Rectal smooth muscle tissue (tissue), 1 donor: Measurements from ENCODE around the gene UBAP1L.
A peak's percentile ranks its signal among the peaks of the same experiment; 100 is the strongest.
"Not testable (repeated sequence)": the region's sequence is repeated elsewhere in the genome, so short reads cannot be mapped to it uniquely, and the experiment has no call there.

ENCODE experiments used
- H3K27ac ChIP-seq: one replicate; pipeline ENCODE4 v1.7.0; 2013; ENCODE audit warnings: low read depth, low read length, inconsistent platforms
- H3K27me3 ChIP-seq: one replicate; pipeline ENCODE4 v1.7.0; 2013; ENCODE audit warnings: low read length; ENCODE audit not compliant: control insufficient read depth, insufficient read depth
- H3K36me3 ChIP-seq: one replicate; pipeline ENCODE4 v1.7.0; 2013; ENCODE audit warnings: low read length; ENCODE audit not compliant: control insufficient read depth, insufficient read depth
- H3K4me1 ChIP-seq: one replicate; pipeline ENCODE4 v1.7.0; 2013; ENCODE audit warnings: low read length; ENCODE audit not compliant: control insufficient read depth, insufficient read depth
- H3K4me3 ChIP-seq: one replicate; pipeline ENCODE4 v1.7.0; 2013; ENCODE audit warnings: low read length
- H3K9ac ChIP-seq: one replicate; pipeline ENCODE4 v1.7.0; 2013; ENCODE audit warnings: low read length

Gene UBAP1L

GRCh38 chr15:65096481-65097385 is 18.3 kb downstream of the UBAP1L start:
- H3K27ac ChIP-seq: no peak overlapping the region
- H3K4me1 ChIP-seq: peaks cover 19% of the 10 kb centered on the region
- no peak overlapping the region for H3K4me3 ChIP-seq
- peaks cover 9% of the 10 kb centered on the region for H3K36me3 ChIP-seq
- no peaks in the 10 kb centered on the region for H3K27me3 ChIP-seq
- no peak overlapping the region for H3K9ac ChIP-seq

- Histone ChIP-seq H3K9ac (no peak overlapping the region), H3K27ac (peak overlapping the region; percentile 67), H3K36me3 (peaks cover 9% of the 10 kb centered on the region), H3K27me3 (no peaks in the 10 kb centered on the region), H3K4me3 (no peak overlapping the region), H3K4me1 (peaks cover 19% of the 10 kb centered on the region)
Observed at GRCh38 chr15:65095747-65096104, 19.3 kb downstream of the UBAP1L start.

- Histone ChIP-seq H3K9ac (no peak overlapping the region), H3K4me3 (no peak overlapping the region), H3K4me1 (peaks cover 19% of the 10 kb centered on the region), H3K27ac (peak overlapping the region; percentile 67), H3K36me3 (peaks cover 7% of the 10 kb centered on the region), H3K27me3 (no peaks in the 10 kb centered on the region)
Observed at GRCh38 chr15:65095011-65095746, 19.8 kb downstream of the UBAP1L start.

GRCh38 chr15:65094294-65094995 is 20.6 kb downstream of the UBAP1L start:
- Histone ChIP-seq H3K4me1 (peaks cover 22% of the 10 kb centered on the region), H3K27ac (peak overlapping the region; percentile 67), H3K4me3 (no peak overlapping the region), H3K9ac (no peak overlapping the region), H3K27me3 (no peaks in the 10 kb centered on the region), H3K36me3 (peaks cover 7% of the 10 kb centered on the region)

- peak overlapping the region; percentile 61 for H3K27ac ChIP-seq
- not testable (repeated sequence) for H3K9ac ChIP-seq, H3K36me3 ChIP-seq, H3K27me3 ChIP-seq, H3K4me3 ChIP-seq
- H3K4me1 ChIP-seq: peaks cover 29% of the 10 kb centered on the region
Observed at GRCh38 chr15:65093793-65094170, 21.2 kb downstream of the UBAP1L start.

- H3K4me1 ChIP-seq: peaks cover 35% of the 10 kb centered on the region
- H3K27ac ChIP-seq: no peak overlapping the region
- H3K9ac ChIP-seq: no peak overlapping the region
Observed at GRCh38 chr15:65092911-65093792, 21.8 kb downstream of the UBAP1L start.

GRCh38 chr15:65091946-65092770 is 22.8 kb downstream of the UBAP1L start:
- Histone ChIP-seq H3K4me3 (no peak overlapping the region), H3K36me3 (no peaks in the 10 kb centered on the region), H3K9ac (no peak overlapping the region), H3K27ac (no peak overlapping the region), H3K27me3 (no peaks in the 10 kb centered on the region), H3K4me1 (peaks cover 45% of the 10 kb centered on the region)

More at GRCh38 chr15:65092911-65093792, 21.8 kb downstream of the UBAP1L start:
- H3K4me3 ChIP-seq: no peak overlapping the region
- H3K27me3 ChIP-seq: no peaks in the 10 kb centered on the region
- no peaks in the 10 kb centered on the region for H3K36me3 ChIP-seq

GRCh38 chr15:65089206-65089824 is 25.7 kb downstream of the UBAP1L start:
- Histone ChIP-seq H3K4me1 (peaks cover 41% of the 10 kb centered on the region), H3K27ac (peak overlapping the region; percentile 95), H3K27me3 (no peaks in the 10 kb centered on the region), H3K4me3 (no peak overlapping the region), H3K9ac (no peak overlapping the region), H3K36me3 (no peaks in the 10 kb centered on the region)

GRCh38 chr15:65088643-65089021 is 26.4 kb downstream of the UBAP1L start:
- no peaks in the 10 kb centered on the region for H3K27me3 ChIP-seq
- H3K9ac ChIP-seq: peak overlapping the region; percentile 56
- H3K4me1 ChIP-seq: peaks cover 43% of the 10 kb centered on the region
- peak overlapping the region; percentile 95 for H3K27ac ChIP-seq
- H3K4me3 ChIP-seq: peak overlapping the region; percentile 37
- no peaks in the 10 kb centered on the region for H3K36me3 ChIP-seq

GRCh38 chr15:65087873-65088642 is 26.9 kb downstream of the UBAP1L start:
- Histone ChIP-seq H3K9ac (peak overlapping the region; percentile 56), H3K4me3 (peak overlapping the region; percentile 37), H3K27me3 (no peaks in the 10 kb centered on the region), H3K4me1 (peaks cover 48% of the 10 kb centered on the region), H3K27ac (peak overlapping the region; percentile 95), H3K36me3 (no peaks in the 10 kb centered on the region)
